Middle frontal gyrus (tissue), 1 donor: ENCODE measurements around the gene ACTN3.
"Not testable (repeated sequence)": the region's sequence is repeated elsewhere in the genome, so short reads cannot be mapped to it uniquely, and the experiment has no call there.

ENCODE experiments used
- DNase-seq: peaks from one replicate; pipeline ENCODE4 v3.0.0-alpha.2; 2015; ENCODE audit warnings: low spot score; ENCODE audit errors: extremely low spot score

Gene ACTN3

DNA sequence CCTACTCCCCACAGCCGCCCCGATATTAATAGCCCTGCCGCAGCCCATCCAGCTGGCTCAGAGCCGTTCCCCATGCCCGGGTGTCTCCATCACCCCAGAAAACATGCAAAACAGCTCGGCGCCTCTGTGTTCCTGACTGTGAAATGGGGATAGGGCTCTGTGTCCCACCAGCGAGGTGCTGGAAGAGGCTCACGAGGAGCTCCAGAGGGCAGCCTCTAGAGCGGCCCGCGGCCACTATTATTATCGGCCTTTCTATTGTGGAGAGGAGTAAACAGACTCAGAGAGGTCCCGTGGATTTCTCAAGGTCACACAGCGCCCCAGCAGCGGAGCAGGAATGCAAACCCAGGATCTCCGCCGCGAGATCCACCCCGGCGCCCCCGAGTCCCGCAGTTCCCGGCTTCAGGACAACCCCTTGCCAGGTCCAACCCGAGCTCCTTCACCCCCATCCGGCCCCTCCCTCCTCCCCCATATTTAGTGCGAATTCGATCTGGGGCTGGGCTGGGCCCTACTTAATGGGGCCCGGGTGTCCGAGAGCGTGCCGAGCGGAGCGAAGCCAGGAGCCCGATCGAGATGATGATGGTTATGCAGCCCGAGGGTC is at the start of gene ACTN3:
ACTN3 (plus strand) TSS at position 536 of the 598 bp plus-strand sequence; CDS start at position 571, 35 bp downstream.
- DNase-seq: no peak

GRCh38 chr11:66497206-66497605 is 49.5 kb upstream of the ACTN3 start:
- no peak for DNase-seq

DNA sequence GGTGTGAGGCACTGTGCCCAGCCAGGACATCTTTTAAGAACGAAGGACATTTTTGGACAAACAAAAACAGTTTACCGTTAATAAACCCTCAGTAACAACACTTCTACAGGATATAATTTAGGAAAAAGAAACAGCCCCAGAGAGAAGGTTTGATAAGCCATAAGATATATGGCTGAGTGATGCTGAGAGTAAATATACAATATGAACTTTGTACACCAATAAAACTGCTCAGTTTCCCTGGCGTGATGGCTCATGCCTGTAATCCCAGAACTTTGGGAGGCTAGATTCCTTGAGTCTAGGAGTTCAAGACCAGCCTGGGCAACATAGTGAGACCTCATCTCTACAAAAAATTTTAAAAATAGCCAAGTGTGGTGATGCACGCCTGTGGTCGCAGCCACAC is 48.2 kb upstream of the ACTN3 start:
- DNase-seq: no peak

GRCh38 chr11:66505276-66505816 is 41.4 kb upstream of the ACTN3 start:
- no peak for DNase-seq

DNA sequence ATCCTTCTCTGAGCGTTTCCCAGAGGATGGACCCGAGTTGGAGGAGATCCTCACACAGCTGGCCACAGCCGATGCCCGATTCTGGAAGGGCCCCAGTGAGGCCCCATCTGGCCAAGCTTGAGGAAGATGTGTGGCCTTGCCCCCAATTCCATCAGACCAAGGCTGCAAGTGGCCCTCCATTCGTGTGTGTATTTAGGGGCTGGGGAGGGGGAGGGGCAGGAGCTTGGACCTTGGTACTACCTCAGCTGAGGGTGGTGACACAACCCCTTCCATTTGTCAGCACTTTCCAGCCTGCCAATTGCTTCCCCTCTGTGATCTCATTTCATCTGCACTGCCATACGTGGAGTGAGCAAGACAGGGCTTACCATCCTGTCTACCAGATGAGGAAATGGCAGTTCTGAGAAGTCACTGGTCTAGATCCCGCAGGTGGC is 37.6 kb upstream of the ACTN3 start:
- no peak for DNase-seq

GRCh38 chr11:66510271-66510989 is 36.3 kb upstream of the ACTN3 start, which contains the start of gene BBS1:
TSS of gene BBS1 (plus strand) at chr11:66510635. CDS start at chr11:66510660, 25 bp downstream.
- peak; percentile 76 for DNase-seq

DNA sequence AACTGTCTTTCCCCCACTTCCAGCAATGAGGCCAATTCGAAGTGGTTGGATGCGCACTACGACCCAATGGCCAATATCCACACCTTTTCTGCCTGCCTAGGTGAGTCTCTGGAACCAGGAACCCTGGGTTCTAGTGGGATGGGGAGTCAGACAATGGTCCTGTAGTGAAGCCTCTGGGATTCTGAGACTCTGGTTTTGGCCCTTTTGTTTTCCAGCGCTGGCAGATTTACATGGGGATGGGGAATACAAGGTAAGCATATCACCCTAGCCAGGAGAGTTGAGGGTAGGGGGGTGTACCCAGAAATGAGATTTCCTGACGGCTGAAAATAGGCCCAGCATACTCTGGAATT is 35.7 kb upstream of the ACTN3 start:
- no peak for DNase-seq

- DNase-seq: no peak
Measured at GRCh38 chr11:66523611-66524010, 23.1 kb upstream of the ACTN3 start.

- DNase-seq: no peak
Measured at GRCh38 chr11:66524304-66525040, 22.2 kb upstream of the ACTN3 start.

DNA sequence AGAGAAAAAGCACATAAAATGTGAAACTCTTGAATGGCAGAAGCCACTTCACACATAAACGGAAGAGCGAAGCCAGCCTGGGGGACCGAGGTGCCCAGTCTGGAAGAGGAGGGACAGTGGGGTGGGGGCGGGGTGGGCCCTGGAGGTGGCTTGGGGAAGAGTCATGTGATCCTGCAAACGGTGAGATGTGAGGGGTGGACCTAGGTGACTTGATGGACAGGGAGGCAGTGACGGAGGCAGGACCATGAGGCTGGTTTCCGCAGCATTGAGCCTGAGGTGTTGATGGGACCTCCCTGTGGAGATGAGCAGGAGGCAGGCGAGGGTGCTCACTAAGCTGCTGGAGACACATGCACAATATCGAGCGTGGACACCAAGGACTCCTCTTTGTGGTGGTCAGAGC is 17.6 kb upstream of the ACTN3 start:
- DNase-seq: no peak

DNA sequence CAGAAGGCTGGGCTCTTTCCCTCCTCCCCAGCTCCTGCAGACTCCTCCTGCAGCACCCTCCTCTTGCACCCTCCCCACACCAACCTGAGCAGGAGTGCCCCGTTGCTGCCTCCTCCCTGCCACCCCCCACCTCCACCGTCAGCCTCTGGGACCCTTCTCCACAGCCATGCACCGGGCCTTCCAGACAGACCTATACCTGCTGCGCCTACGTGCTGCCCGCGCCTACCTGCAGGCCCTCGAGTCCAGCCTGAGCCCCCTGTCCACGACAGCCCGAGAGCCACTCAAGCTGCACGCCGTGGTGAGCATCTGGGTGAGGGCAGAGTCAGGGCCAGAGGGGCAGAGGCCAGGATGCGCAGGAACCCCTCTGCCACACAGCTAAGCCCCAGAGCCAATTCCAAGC is 17.0 kb upstream of the ACTN3 start:
- DNase-seq: no peak

- no peak for DNase-seq
Measured at GRCh38 chr11:66530927-66531709, 15.6 kb upstream of the ACTN3 start.

DNA sequence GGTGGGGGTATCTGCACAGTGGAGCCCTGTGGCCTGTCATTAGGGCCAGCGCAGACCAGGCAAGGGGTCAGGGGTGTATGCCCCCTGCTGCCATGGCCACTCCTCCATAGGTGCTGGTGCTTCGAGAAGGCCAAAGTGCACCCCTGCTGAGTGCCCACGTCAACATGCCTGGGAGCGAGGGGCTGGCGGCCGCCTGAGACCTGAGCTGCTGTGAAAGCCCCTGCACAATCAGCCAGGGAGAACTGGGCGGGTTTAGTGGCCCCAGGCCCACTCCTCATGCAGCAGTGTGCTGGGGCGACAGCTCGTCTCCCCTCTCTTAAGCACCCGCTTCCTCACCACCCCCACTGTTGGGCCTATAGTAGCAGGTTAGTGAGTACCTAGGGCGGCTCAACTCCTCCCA is 14.9 kb upstream of the ACTN3 start:
- DNase-seq: no peak

DNA sequence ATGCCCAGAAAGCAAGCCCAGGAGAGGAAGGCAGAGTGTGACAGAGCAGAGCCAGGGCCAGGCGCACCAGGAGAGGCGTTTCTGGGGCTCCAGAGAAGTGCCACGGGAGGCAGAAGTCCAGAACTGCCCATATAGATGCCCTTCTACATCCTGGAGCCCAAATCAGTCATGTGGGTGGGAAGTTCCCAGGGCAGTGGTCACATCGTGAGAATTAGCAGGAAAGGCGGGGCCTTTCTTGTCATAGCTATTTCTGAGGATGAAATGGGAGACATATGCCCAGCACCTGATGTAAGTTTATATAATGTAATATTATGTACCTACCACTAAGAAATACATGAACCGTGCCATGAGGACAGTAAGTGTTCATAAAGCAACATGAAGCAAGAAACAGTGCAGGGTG is 13.9 kb upstream of the ACTN3 start:
- DNase-seq: no peak

GRCh38 chr11:66539170-66539869 is 7.4 kb upstream of the ACTN3 start:
- DNase-seq: no peak

DNA sequence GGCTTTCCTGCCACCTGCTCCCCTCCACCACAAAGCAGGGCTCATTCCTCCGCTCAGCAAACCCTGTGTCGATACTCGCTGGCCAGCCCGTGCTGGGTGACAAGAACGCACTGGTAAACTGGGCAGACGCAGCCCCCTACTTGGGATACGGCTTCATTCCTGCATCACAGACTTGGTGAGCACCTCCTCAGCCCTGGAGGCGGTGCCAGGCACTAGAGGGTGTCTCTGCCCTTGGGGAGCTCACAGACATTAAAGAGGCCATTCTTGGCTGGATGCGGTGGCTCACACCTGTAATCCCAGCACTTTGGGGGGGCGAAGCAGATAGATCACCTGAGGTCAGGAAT is 6.9 kb upstream of the ACTN3 start:
- DNase-seq: no peak

DNA sequence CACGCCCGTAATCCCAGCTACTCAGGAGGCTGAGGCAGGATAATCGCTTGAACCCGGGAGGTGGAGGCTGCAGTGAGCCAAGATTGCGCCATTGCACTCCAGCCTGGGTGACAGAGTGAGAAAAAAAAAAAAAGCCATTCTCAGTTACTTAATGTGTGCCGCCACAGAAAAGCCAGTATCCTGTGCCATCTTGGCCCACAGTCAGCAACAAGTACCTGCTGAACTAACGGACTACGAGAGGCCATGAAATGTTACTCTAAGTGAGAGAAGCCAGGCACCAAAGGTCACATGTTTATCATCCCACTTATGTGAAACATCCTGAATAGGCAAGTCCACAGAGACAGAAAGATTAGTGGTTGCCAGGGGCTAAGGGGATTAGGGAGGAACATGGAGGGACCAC is 6.1 kb upstream of the ACTN3 start:
- DNase-seq: not testable (repeated sequence)

DNA sequence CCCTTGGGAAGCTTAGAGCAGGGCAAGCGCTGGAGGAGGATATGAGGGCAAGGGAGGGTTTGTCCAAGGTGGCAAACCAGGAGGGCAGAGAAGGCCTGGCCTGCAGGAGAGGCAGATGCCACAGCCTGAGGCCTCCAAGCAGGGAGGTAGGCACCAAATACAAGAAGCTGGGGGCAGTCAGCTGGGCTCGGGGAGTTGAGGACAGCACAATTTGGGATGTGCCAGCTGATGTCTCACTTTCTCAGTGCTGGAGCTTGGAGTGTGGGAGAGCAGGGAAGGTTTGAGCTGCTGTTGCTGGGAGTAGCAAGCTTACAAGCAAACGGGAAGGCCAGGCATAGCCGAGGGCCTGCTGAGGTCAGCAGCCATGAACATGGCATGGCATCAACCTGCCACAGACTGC is 4.8 kb upstream of the ACTN3 start:
- DNase-seq: peak; percentile 26

DNA sequence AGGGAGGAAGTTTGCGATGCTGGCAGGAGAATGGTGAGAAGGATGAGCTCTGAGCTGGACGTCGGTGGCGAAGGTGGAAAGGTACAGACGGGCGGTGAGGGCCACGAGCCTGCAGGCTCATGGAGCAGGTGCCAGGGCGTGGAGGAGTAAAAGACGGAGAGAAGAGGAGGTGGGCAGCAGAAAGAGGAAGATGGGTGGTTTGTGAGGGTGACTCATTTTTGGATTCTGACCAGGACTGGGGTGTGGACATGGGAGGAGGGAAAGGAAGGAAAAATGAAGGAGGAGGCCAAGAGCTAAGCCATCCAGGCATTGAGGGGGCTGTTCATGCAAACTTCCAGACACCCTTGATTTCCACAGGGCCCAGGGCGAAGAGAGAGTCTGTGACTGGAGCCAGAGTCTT is 4.3 kb upstream of the ACTN3 start:
- no peak for DNase-seq

GRCh38 chr11:66543263-66544107 is 3.2 kb upstream of the ACTN3 start:
- no peak for DNase-seq
